ENCODE results near the gene MITF.
"Not testable (repeated sequence)": the region's sequence is repeated elsewhere in the genome, so short reads cannot be mapped to it uniquely, and the experiment has no call there.

Gene MITF

GRCh38 chr3:69791106-69791505, 51.8 kb downstream of the MITF start:
- DNase-seq = no peak

- no peak for DNase-seq
Observed at GRCh38 chr3:69791919-69792399, 52.7 kb downstream of the MITF start.

- not testable (repeated sequence) for DNase-seq
Observed at GRCh38 chr3:69796126-69796525, 56.9 kb downstream of the MITF start.

DNA sequence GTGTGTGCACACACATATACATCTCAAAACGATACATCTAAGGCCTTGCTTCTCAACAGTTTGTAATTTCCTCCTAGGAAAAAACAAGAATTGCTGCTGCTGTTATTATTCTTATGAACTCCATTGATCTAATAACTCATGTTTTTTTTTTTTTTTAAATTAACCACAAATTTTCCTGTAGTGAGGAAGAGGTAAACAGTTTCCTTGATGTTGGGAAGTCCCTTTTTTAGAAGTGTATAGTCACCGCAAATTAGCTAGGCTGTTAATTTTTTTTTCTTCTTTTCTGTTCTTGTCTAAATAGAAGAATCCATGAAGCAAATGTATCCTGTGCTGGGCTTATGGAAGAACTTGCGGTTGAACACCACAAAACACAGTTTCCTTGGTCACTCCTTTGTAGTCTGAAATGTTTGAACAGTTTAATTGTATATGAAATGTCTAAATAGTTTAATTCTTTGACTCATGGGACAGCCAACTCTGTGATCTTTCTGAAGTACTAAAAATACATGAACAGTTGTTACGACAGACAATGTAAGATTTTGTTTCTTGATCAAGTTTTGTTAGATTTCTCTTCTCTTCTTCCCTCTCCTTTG, 64.5 kb downstream of the MITF start:
- no peak for DNase-seq

DNA sequence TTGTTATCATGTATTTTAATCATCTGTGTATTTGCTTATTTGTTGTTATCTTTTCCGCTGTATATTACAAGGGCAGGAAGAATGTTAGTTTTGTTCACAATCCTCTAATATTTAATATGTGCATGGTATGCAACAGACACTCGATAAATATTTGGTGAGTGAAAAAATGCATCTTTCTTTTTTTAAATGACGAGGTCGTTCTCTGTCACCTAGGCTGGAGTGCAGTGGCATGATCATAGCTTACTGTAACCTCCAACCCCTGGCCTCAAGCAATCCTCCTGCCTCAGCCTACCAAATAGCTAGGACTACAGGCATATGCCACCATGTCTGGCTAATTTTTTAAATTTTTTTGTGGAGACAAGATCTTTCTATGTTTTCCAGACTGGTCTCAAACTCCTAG, 66.2 kb downstream of the MITF start:
- no peak for DNase-seq

DNA sequence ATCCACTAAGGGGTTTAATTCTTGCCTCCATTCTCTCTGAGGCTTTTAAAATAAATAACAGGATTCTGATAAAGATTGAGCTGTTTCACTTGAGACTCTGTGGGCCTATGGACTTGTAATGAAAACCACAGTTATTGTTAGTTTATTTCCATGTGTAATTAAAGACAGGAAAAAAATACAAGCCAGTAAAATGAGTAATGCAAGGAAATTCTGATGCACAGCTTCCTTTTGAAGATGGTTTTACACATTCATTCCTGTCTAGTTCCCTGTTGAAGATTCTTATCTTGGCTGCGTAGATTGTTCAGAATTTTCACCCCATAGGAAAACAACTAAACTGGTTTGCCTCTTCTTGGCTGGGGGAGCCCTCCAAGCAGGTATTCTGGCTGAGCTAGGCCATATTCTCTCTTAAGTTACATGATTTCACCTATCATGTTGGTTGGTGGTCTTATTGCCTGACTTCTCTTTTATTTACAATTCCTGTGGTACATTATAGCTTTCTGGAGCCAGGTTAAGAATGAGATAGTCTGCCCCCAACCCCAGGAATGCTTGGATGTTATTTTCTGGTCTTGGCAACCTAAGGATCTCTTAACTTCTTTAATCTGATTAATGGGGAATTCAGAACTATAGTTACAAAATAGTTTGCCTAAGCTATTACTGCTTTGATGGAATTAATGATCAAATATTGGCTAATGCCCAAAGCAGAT, 67.6 kb downstream of the MITF start:
- DNase-seq = no peak

DNA sequence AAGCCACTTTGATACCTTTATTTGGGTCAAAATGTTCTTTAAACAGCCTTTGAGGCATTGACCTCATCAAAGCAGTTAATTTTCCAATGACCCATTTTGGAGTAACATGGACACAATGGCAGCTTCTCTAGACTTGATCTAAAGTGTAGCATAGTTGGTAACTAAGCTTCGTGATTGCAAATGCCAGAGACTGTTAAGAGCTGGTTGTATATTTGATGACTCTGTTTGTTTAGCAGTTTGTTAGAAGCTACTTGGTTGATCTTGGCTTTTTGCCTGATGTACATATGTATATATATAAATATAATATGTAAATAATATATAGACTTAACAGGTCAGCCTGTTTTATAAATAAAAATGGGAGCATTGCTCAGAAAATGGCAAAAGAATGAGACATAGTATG, 68.4 kb downstream of the MITF start:
- DNase-seq = no peak

GRCh38 chr3:69809076-69809835, 70.0 kb downstream of the MITF start:
- no peak for DNase-seq

GRCh38 chr3:69811452-69812401, 72.5 kb downstream of the MITF start:
- no peak for DNase-seq

GRCh38 chr3:69815970-69816369, 76.7 kb downstream of the MITF start:
- DNase-seq = no peak

DNA sequence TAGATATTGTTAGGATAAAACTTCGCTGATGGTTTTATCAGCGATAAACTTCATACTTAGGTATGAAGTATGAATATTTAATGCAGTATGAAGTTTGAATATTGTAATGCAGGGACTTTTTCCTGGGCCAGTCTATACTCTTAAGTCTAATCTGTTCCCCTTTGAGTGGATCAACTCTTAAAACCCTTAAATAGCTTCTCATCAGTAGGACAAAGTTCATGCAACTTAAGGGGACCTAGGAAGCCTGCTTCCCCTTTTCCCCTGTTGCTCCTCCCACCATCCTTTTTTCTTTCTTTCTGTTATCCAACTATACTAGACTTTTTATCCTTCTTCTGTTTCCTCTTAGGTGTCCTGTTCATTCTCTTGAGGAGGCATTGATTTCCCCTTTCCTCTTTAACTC, 78.7 kb downstream of the MITF start:
- no peak for DNase-seq

DNA sequence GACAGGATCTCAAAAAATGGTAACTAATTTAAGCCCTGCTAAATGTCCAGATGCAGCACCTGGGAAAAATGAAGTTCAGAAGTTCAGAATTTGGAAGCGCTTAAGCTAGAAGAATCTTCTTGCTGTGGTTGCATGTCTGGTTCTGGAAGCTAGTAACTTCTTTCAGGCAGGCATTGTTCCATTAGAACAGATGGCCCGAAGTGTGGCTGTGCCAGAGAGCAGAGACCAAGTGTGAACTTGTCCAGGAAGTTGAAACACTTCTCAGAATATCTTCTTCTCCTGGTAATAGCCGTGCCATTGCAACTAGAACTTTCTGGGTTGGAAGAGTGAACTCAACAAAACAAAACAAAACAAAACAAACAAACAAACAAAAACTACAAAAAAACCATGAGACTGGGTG, 80.0 kb downstream of the MITF start:
- DNase-seq = no peak

DNA sequence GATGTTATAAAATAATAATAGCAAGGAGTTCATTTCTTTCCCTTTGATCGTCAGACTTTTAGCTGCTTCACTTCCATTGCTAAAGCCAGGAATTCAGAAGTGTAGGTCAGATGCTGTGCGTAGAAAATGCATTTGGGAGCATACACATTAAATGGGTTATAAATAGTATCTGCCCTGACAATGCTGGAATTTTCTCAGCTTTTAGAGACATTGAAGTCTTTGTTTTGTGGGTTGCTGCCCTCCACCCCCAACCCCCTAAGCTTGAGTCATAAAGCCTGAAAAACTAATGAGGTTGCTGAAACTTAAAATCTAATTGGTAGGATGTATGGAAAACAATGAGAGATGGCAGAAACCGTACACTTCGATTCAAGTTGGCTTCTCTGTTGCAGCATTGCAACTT, 81.9 kb downstream of the MITF start:
- DNase-seq = no peak

DNA sequence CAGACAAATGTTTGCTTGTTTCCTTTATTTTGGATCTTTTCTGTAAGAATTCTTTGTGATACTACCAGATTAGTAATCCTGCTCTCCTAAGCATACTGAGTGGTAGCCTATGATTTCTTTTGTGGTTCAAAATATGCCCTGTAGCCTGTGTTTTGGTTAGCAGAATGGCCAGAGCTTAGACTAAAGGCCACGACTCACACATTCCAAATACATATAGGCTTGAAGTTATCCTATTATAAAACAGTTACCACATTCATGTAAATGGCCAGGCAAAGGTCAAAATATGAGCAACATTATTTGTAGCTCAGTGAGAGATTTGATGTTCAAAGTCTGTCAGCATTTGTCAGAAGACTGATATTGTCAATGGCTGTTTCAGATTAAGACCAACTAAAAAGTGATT, 84.5 kb downstream of the MITF start:
- DNase-seq = no peak

- no peak for DNase-seq
Observed at GRCh38 chr3:69825446-69825845, 86.2 kb downstream of the MITF start.

- no peak for DNase-seq
Observed at GRCh38 chr3:69827127-69827526, 87.9 kb downstream of the MITF start.

GRCh38 chr3:69828817-69829216, 89.6 kb downstream of the MITF start:
- DNase-seq = no peak

DNA sequence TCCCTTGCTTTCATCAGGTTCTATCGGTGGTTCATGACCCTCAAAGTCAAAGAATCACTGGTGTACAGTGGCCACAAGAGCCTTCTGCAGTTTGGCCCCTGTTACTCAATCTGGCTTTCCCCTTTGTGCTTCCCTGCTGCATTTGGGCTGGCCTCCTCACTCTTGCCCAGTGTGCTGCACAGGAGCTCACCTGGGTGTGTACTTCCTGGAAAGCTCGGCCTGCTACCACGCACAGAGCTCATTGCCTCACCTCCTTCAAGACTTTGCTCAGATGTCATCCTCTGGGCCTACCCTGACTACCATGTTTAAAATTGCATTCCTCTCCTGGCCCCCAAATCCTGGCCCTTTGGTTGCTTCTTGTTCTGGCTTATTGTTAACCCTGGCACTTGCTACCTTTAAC, 90.9 kb downstream of the MITF start:
- DNase-seq = no peak

- no peak for DNase-seq
Observed at GRCh38 chr3:69831737-69832136, 92.5 kb downstream of the MITF start.

GRCh38 chr3:69833591-69833990, 94.3 kb downstream of the MITF start:
- DNase-seq = no peak

DNA sequence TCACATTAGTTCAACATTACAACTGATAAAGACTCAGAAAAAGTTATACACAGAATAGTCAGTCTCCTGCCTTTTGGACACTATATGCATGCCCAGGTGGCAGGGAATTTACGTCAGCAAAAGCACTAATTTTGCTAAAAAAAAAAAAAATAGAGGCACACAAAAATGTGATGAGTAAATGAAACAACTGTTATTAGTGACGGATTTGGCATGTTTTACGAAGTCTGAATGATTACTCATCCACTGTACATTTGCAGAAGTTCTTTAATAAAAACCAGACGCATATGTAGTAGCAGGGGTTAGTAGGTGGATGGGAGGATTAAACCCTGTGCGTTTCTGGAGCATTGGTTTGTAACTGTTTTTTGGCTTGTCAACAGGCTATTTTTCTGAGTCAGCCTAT, 99.0 kb downstream of the MITF start:
- no peak for DNase-seq

DNA sequence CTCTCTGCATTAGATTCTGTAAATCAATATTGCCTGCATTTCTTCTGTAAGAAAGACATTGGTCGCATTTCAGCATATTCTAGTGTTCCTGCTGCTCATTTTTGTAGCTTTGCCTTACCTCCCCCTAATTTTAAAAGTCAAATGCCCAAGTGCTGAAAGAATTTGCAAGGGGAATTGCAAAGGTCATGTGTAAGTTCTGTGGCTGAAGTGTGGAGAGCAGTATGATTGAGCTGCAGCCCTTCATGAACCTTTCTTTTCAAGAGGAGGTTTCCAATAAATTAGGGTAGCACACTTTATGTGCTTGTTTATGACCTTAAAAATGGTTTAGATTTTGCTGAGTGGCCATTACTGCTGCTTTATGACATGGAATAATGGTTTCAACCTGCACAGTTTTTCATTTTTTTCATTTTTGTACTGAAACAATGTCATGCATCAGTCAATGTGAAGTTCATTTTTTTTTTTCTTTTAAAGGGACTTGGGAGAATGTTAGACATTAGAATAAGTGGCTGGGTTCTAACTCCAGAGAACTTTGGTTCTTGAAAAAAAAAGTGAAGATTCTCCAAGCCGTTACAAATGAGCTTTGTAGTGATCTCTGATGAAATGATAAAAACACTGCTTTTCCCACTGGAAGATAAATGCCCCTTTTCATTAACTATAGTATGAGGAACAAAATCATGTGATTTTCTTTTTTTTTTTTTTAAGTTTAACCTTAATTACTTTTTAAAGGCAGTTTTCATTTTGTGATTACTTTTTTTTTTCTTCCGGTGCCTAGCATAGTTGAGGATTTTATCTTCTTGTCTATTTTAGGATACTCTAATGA, 99.6 kb downstream of the MITF start:
- DNase-seq = no peak

Data from activated naive CD4-positive, alpha-beta T cell (primary cell).